T-helper 2 cell treated with Interferon-gamma antibody and Interleukin-4, amounts not matched to agents 100 ng/mL and 5 ng/mL, for 36 hours (primary cell): ENCODE results near the gene BRI3BP. TPM values are rescaled to one million over a fixed set of nuclear protein-coding genes. Genes with fewer than 3 reads are reported as not detected.
"Not testable (repeated sequence)": the region's sequence is repeated elsewhere in the genome, so short reads cannot be mapped to it uniquely, and the experiment has no call there.

ENCODE experiments used
- intact Hi-C: fragments of 100-400 bp; cut with micrococcal nuclease; formaldehyde crosslinking; loops from one replicate; pipeline ENCODE4 v1.15.1; 2023
- total RNA-seq: library from RNA; stranded (reverse); gene quantifications from 2 replicates; pipeline ENCODE4 v1.2.3, GENCODE V29; 2022

BRI3BP gene
- total RNA-seq, 1 donor from 2014 or later, result 28.8 TPM

DNA sequence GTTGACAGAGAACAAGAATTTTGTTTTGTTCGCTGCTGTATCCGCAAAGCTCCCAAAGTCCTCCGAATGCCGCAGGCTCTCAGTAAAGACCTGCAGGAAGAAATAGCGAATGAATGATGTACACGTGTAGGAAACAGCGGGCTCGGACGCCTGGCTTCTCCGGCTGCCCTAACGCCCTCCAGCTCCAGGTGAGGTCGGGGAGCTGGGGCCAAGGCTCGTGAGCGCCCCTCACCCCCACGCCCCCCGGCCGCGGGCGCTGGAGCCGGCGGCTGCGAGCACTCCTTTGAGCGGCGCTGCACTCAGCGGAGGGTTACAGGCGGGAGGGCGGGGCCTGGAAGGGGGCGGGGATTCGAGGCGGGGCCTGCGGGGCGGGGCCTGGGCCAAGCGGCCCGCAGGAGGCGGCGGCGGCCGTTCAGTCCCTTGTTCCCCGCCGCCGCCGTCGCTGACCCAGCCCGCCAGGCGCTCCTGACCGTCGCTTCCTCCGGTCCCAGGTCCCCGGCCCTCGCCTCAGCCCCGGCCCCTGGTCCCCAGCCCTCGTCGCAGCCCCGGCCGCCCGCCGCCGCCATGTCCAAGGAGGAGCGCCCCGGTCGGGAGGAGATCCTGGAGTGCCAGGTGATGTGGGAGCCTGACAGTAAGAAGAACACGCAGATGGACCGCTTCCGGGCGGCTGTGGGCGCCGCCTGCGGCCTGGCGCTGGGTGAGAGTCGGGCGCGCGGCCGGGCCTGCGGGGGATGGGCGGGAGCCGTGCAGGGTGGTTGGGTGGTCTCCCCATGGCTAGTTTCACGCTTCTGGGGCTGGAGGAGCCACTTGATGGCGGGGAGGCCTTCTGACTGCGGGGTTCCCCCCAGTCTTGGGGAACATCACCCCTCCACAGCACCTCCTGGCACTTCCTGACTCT is 71.8 kb downstream of the BRI3BP start, which contains the start of gene AACS:
TSS of gene AACS (plus strand) at position 415 of the 898 bp plus-strand sequence. CDS start at position 565, 150 bp downstream.
- intact Hi-C loops, result loop anchor here (1.0 to 10.0 kb wide), 4 partner anchors 16 to 140 kb away; partner anchors contain the start of genes BRI3BP and DHX37

DNA sequence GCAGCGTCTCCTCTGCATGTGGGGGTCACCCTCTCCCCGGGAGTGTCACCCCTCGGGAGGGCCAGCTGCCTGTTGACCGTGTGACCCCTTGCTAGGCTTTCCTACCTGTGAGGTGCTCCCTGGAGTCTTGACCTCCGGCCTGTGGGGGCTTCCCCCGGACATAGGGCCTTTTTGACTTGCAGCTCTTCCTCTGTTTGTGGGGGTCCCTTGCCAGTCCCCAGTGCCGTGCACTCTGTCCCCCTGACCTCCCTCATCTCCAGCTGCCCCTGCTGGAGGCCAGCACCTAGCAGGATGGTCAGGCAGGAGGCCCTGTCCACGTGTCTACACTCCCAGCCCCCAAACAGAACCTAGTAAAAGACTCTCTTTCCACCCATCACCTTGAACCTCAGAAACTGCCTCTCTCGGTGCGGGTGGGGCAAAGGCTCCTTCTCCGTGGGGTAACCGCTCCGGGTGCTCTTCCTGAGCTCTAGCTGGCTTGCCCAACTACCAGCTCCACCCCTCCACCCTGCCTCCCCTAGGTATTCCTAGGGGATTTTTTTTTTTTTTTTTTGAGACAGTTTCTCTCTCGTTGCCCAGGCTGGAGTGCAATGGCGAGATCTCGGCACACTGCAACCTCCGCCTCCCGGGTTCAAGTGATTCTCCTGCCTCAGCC is 72.6 kb downstream of the BRI3BP start:
- intact Hi-C loops, result loop anchor here (1.0 to 10.0 kb wide), 4 partner anchors 17 to 141 kb away; partner anchors contain the start of genes BRI3BP and DHX37

DNA sequence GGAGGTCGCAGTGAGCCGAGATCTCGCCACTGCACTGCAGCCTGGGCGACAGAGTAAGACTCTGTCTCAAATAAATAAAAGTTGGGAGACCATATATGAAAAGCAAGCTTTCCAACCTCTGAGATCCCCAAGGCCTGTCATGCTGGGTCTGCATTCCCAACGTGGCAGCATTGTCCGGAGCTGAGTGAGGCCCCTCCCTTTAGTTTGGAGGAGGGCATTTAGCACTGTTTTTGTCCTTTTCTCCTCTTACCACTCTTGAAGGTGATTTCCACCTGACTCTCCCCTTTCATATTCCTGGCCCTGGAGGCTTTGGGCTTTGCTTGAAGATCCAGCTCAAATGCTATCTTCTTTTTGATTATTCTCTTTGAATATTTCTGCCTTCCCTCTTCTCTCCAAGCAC is 74.9 kb downstream of the BRI3BP start:
- intact Hi-C loops, result loop anchor here (10.0 kb wide), 1 partner anchor 144 kb away; no protein-coding TSS in a partner anchor

DNA sequence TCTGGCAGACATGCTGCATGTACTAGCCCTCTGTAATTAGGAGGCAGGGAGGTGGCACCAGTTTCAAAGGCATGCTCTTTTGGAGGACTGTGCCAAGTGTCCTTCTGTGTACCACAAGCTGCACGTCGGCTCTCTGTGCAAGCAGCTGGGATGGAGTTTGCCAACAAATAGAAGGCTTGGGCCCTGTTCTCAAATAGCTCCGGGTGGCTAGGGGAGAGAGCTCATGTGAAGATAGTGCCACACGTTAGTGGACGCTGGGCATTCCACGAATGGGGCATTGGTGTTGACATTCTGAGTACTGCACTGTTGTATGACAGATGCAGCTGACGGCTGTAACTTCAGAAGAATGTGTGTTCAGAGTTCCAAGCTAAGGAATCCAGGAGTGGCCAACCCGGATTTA is 76.2 kb downstream of the BRI3BP start:
- intact Hi-C loops, result loop anchor here (10.0 kb wide), 1 partner anchor 145 kb away; no protein-coding TSS in a partner anchor

DNA sequence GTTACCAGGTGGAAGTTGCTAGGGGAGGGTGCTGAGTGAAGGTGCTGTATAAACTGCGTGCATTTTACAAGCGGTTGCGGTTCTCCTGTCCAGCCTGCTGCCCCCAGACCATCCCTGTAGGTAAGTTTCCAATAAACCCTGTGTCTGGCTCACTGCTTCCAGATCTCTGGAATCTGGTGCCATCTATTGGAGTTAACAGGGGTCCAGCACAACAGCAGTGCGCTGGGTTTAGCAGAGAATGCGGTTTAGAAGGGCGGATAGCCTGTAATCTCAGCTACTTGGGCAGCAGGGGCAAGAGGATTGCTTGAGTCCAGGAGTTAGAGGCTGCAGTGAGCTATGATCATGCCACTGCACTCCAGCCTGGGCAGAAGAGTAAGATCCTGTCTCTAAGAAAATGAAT is 76.7 kb downstream of the BRI3BP start:
- intact Hi-C loops, result no loop called here

DNA sequence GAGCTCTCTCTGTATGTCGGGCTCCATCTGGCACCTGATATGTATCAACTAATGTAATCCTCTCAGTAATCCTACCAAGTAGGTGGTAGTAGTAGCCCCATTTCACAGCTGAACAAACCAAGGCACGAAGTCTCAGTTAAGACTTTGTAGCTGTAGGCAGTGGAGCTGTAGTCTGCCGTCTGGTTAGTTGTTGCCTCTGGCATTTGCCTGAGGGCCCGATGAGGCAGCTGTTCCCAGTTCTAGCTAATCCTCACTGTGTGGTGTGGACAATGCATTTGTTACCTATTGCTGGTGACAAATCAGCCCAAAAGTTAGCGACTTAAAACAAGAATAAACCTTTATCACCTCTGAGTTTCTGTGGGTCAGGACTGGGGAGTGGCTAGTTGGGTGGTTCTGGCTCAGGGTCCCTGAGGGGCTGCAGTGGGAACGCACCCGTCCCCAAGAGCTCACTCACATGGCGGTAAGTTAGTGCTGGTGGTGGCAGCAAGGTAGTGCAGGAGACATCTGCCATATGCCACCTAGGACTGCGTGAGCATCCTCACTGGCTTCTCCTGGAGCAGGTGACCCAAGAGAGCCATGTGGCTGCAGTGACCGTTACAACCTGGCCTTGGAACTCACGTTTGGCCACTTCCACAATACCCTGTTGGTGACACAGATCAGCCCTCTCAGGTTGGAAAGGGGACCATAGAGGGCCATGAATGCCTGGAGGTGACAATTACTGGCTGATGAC is 77.4 kb downstream of the BRI3BP start:
- intact Hi-C loops, result no loop called here

DNA sequence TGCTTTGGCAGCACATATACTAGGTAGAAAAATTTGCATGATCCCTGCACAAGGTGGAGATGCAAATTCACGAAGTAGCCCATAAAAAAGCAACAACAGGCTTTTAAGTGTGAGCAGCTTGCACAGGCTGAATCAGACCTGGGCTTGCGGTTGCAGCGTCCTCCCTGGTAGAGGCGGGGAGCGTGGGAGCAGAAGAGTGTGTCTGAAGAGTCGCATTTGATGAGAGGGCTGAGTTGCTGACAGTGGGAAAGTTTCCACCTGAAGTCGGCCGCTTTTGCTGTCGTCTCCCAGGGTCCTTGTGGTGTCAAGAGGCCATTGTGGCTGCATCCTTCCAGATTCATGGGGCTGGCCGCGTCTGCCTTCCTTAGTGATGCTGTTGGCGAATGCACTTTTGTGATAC is 78.0 kb downstream of the BRI3BP start:
- intact Hi-C loops, result no loop called here

DNA sequence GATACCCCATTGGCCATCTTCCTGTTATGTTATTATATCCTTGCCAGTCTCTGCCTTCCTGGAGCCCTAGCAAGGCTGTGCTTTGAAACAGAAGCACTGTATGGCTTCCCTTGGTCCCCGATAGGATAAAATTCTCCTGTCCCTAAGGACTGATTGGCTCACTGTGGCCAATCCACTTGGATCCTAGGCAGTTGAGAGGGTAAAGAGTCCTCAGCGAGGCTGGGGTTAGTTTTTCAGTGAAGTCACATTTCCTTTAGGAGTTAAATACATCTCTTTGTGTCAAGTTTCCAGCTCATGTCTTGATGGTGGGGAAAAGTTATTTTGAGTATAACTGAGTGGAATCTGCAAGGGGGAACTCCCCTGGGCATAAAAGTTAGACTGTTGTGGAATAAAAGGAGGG is 79.1 kb downstream of the BRI3BP start:
- intact Hi-C loops, result no loop called here

DNA sequence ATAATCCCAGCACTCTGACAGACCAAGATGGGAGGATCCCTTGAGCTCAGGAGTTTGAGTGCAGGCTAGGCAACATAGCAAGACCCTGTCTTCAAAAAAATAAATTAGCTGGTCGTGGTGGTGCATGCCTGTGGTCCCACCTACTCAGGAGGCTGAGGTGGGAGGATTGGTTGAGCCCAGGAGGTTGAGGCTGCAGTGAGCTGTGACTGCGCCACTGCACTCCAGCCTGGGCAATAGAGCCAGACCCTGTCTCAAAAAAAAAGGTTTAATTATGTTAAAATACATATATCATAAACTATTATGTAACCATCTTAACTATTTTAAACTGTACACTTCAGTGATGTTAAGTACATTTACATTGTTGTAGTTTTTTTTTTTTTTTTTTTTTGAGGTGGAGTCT is 80.8 kb downstream of the BRI3BP start:
- intact Hi-C loops, result not testable (repeated sequence)

DNA sequence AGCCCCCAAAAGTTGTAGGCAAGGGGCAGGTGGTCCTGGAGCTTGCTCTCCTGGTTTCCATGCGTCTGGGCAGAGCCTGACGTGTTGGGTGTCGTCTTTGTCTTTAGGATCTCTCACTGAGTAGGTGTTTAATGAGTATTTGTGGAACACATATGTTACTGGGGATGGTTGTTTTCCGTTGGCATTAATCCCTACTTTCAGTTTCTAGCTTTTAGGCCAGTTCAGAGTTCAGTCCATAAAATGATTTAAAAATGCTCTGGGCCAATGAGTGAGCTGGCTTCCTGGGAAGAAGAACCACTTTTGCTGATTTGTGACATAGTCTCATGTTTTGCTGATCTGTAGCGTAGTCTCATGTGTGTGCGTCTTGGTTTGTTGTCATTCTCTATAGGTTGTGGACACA is 82.7 kb downstream of the BRI3BP start:
- intact Hi-C loops, result no loop called here

DNA sequence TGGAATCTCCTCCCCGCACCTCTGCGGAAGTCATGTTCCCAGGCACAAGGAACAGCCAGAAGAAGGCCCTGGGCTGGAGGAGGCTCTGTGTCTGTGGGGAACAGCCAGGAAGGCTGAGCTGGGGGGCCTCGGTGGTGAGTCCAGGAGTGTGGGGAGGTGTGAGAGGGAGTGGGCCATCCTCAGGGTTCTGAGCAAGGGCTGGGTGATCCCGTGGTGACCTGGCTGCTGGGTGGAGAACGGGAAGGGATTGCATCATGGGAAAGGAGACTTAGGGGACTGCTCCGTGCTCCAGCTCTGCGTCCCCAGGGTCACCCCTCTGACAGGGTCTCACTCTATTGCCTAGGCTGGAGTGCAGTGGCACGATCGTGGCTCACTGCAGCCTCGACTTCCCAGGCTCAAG is 85.6 kb downstream of the BRI3BP start:
- intact Hi-C loops, result no loop called here

DNA sequence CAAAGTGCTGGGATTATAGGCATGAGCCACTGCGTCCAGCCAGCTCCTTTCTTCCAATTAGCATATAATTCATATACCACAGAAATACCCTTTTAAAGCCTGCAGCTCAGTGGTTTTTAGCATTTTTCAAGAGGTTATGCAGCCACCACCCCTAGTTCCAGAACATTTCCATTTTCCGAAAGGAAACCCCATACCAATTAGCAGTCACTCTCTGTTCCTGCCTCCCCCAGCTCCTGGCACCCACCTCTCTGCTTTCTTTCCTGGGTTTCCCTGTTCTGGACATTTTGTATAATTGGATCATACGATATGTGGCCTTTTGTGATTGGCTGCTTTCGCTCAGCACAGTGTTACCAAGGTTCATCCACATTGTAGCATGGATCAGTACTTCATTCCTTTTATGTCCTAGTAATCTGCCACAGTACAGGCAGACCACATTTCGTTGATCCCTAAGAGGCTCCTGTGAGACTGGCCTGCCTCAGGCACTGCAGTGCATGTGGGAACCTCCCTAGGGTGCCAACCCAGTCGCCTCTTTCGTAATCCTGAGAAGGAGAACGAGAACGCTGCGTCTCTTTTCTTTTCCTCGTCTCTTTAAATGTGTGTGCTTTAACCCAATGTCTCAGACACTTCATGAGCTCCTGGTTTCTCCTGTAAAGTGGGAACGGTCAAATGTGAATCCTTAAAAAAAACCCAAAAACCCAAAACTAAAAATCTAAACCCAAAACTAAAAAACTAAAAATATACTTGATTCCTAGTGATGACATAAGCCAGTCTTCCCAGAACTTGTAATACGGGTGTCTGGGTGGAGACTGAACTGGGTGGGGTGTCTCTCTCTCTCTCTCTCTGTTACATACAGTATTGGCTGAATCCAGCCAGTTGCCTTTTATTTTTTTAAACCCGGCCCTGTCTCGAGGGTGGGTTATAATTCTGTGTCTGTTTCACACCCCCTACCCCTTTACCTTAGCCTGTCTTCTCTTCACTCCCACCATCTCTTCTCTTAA is 86.5 kb downstream of the BRI3BP start:
- intact Hi-C loops, result no loop called here

Other genes starting within 250 kb of the BRI3BP start
- 7.9 and 10.2 TPM in 2 replicates for gene SCARB1, start 129.8 kb upstream of the BRI3BP start, total RNA-seq
- gene UBC, start 79.0 kb upstream of the BRI3BP start, total RNA-seq, result 854 and 859 TPM in 2 replicates
- gene DHX37, start 4.5 kb upstream of the BRI3BP start, total RNA-seq, result 36.1 and 42.4 TPM in 2 replicates
- gene AACS, start 71.8 kb downstream of the BRI3BP start, total RNA-seq, result 32.3 and 35.7 TPM in 2 replicates
- gene TMEM132B, start 192.7 kb downstream of the BRI3BP start, total RNA-seq, result not detected in 2 replicates